ENCODE results near the gene TMEM147.

TMEM147 gene, protein sequence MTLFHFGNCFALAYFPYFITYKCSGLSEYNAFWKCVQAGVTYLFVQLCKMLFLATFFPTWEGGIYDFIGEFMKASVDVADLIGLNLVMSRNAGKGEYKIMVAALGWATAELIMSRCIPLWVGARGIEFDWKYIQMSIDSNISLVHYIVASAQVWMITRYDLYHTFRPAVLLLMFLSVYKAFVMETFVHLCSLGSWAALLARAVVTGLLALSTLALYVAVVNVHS

GRCh38 chr19:35545001-35545854, at the start of gene TMEM147:
TSS of gene TMEM147 (plus strand) at chr19:35545626. CDS start at chr19:35545740, 114 bp downstream.
- DNase-seq (ENCODE audit: low read depth in 2 of 2) = peak; percentile 48 to 52

DNA sequence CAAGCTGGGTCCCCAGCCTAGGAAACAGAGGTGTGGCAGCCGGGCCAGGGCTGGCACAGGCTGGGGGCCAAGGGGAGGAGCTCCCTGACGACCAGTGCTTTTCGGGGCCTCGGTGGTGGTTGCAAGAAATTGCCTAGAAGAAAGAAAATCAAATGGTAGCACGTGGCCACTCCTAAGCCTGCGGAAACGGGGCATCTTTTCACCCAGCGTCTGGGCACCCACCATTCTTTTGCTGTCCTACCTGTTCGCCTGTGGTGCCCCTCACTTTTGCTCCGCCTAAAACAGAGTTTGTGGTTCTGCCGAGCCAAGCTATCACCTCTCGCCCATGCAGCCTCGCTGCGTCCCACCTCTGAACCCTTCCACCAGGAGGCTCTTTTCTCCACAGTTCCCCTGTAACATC, 48.0 kb upstream of the TMEM147 start:
- DNase-seq (ENCODE audit: low read depth in 2 of 2) = no peak

GRCh38 chr19:35498220-35498619, 47.2 kb upstream of the TMEM147 start:
- no peak for DNase-seq (ENCODE audit: low read depth in 2 of 2)

DNA sequence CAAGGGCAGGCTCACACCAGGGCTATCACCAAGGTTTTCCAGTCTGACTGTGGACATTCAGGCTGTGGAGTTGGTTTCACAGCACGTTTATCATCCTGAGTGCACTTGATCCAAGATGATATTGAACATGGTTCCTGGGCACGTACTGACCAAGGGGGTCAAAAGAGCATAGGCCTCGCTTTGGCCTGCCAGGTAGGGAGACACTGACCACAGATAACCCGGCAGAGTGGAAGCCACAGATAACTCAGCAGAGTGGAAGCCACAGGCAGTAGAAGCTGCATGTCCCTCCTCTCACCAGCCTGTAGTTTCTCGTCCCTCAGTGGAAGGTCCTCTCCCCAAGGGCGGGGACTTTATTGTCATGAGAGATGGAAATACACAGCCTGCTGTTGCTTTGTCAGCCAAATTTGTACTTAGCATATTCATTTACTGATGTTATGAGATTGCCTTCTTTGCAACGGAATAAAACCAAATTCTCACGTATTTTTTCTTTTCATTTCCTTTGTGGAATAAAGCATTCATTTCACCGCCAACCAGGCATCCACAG, 46.4 kb upstream of the TMEM147 start:
- no peak for DNase-seq (ENCODE audit: low read depth in 2 of 2)

DNA sequence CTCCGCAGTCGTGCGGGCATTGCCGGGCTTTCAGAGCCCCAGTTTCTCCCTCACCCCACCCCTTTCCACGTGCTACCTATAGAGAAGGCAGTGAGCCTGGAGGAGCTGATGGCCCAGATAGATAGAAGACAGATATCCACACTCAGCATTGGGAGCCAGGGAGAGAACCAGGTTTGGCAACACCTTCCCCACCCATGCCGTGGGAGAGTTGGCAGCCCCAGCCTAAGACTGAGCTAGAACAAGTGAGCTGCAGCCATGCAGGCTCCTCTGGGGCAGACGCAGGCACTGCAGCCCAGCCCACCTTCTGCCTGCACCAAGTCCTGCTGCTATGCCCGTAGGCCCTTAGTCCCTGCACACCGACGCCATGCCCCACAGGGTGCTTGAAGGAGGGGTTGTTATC, 44.8 kb upstream of the TMEM147 start:
- no peak for DNase-seq (ENCODE audit: low read depth in 2 of 2)

GRCh38 chr19:35501684-35502083, 43.7 kb upstream of the TMEM147 start:
- DNase-seq (ENCODE audit: low read depth in 2 of 2) = no peak

GRCh38 chr19:35502751-35503150, 42.7 kb upstream of the TMEM147 start:
- no peak for DNase-seq (ENCODE audit: low read depth in 2 of 2)

- DNase-seq (ENCODE audit: low read depth in 2 of 2) = no peak
Measured at GRCh38 chr19:35506011-35506410, 39.4 kb upstream of the TMEM147 start.

DNA sequence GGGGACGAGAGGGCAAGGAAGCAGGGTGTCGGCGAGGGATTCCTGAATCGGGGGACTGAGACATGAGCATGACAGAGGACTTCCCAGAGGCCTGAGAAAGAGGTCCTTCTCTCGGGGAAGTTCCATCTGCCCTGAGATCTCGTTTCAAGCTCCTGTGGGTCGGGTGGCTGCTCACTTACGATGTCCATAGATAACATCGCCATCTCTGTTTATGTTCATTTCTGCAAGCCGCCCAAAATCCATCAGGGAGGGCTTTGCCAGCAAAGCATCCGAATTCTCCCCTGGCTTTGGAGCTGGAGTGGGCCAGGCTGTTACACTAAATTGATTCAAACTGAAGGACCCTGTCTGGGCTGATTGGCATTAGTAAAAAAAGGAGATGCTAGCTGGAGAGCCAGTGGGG, 37.9 kb upstream of the TMEM147 start:
- no peak for DNase-seq (ENCODE audit: low read depth in 2 of 2)

- no peak for DNase-seq (ENCODE audit: low read depth in 2 of 2)
Measured at GRCh38 chr19:35508129-35508528, 37.3 kb upstream of the TMEM147 start.

GRCh38 chr19:35509018-35509652, 36.3 kb upstream of the TMEM147 start:
- no peak for DNase-seq (ENCODE audit: low read depth in 2 of 2)

- DNase-seq (ENCODE audit: low read depth in 2 of 2) = peak; percentile 47 to 65
Measured at GRCh38 chr19:35509861-35510625, 35.4 kb upstream of the TMEM147 start.

- no peak for DNase-seq (ENCODE audit: low read depth in 2 of 2)
Measured at GRCh38 chr19:35510626-35510964, 34.8 kb upstream of the TMEM147 start.

- no peak for DNase-seq (ENCODE audit: low read depth in 2 of 2)
Measured at GRCh38 chr19:35511337-35511736, 34.1 kb upstream of the TMEM147 start.

DNA sequence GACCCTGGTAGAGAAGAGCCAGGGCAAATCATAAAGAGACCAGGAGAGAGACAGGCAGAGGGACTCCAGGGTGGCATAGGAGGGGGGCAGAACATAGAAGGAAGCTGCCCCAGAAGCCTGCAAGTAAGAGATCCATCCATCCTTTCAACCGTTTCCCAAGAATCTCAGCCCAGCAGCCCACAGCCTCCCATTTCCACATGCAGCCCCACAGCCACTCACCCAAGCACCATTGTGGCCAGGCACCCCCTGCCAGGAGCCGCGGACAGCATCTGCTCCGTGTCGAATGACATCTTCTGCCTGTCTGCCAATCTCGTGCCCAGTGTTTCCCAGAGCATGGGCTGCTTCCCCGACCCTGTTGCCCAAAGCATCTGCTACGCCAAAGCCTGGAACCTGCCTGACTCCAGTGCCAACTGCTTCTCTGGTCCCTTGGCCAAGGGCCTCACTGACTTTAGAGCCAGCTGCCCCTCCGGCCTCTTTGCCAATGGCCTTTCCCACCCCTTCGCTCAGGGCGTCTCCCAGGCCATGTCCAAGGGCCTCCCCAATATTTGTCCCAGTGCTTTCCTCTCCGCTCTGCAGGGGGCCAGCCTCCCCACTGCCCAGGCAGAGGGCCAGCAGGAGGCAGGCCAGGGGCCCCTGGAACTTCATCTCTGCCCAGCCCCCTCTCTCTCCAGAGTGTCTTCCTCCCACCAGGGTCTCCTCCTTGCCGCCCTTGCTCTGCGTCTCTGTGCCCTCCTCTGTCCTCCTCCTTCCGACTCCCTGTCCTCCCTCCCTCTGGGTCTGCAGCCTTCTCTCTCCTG, 32.4 kb upstream of the TMEM147 start:
- no peak for DNase-seq (ENCODE audit: low read depth in 2 of 2)

DNA sequence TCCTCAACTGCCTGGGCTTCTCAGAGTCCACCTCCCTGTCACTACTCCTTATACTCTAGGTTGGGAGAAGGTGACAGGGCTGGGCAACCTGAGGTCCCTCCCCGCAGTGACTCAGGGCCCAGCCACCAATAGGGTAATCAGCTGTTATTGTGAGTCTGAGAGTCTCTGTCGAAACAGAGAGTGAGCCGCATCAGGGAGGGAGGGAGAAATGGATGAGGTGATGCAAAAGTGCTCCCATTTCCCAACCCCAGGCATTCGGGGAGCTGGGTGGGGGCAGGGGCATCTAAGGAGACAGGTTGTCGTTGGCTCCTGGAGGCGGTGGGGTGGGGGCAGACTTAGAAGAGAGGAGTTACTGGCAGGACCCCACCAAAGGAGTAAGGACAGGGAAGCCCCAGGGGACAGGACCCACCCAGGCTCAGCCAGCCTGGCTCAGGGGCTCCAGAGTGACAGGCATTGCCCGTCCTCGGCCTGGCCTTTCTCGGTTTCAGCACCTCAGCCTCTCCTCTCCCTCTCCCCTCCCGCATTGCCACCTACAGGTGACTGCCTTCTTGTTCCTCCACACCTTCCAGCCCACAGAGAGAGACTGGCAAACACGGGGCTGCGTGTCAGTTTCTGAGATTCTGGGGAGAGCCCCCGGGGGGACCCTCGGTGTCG, 31.7 kb upstream of the TMEM147 start, which contains the start of gene DMKN:
TSS of gene DMKN (minus strand) at position 22 of the 654 bp plus-strand sequence. CDS start 174 bp downstream, outside the sequence.
- no peak for DNase-seq (ENCODE audit: low read depth in 2 of 2)

- no peak for DNase-seq (ENCODE audit: low read depth in 2 of 2)
Measured at GRCh38 chr19:35514282-35514809, 31.1 kb upstream of the TMEM147 start.

DNA sequence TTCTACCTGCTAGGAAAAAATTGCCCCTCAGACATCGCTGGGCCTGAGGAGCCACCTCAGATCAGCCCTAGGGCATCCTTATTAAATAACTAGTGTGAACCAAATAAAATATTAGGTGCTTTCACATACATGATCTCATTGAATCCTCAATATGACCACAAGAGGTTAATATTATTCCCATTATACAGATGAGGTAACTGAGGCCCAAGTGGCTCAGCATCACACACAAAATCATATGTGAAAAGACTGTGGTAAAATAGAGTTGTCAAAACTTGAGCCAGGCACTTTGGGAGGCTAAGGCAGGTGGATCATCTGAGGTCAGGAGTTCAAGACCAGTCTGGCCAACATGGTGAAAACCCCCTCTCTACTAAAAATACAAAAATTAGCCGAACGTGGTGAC, 29.1 kb upstream of the TMEM147 start:
- DNase-seq (ENCODE audit: low read depth in 2 of 2) = no peak

DNA sequence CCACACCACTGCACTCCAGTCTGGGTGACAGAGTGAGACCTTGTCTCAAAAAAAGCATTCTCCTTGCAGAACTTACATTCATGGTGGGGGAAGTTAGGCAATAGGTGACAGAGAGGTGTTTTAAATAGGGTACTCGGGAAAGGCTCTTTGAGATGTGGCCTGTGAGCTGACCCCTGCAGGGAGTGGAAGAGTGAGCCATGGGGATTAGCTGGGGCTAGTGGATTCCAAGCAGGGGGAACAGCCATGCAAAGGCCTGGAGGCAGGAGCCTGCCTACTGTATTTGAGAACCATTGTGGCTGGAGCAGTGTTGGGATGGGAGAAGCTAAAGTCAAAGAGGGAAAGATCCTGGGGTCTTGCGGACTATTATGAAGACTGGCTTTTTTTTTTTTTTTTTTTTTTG, 28.1 kb upstream of the TMEM147 start:
- no peak for DNase-seq (ENCODE audit: low read depth in 2 of 2)

GRCh38 chr19:35518313-35518712, 27.1 kb upstream of the TMEM147 start:
- no peak for DNase-seq (ENCODE audit: low read depth in 2 of 2)

All from stimulated activated CD8-positive, alpha-beta memory T cell treated with anti-CD3 and anti-CD28 coated beads, Interleukin-7, amount 100 ng/mL, for 1 hour (primary cell).